ENCODE data around the gene HYAL3.
A peak's percentile ranks its signal among the peaks of the same experiment; 100 is the strongest.

GRCh38 chr3:50292159-50293078, 6.8 kb downstream of the HYAL3 start, which contains the start of gene IFRD2:
- TF ChIP-seq, protein P1, sequence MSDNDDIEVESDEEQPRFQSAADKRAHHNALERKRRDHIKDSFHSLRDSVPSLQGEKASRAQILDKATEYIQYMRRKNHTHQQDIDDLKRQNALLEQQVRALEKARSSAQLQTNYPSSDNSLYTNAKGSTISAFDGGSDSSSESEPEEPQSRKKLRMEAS (IDR thresholded peaks at IDR 0.05) = no peak
- TF ChIP-seq CTCF (IDR thresholded peaks at IDR 0.05 in 2 of 3, conservative IDR thresholded peaks at IDR 0.05 in 1 of 3; ENCODE audit: borderline replicate concordance in 1 of 3, insufficient read depth in 1 of 3, low read depth in 2 of 3, low read length in 2 of 3) (no peak), POLR2A (IDR thresholded peaks at IDR 0.05; ENCODE audit: borderline replicate concordance, extremely low read depth, insufficient read depth, insufficient read length) (peak; percentile 56), POLR2AphosphoS5 (IDR thresholded peaks at IDR 0.05; ENCODE audit: low read depth, low read length) (peak; percentile 87; the same call in 1 of the 2 replicates), EZH2 (IDR thresholded peaks at IDR 0.05) (no peak), SRF (IDR thresholded peaks at IDR 0.05; ENCODE audit: low read depth) (no peak), TCF7L2 (IDR thresholded peaks at IDR 0.05; ENCODE audit: borderline replicate concordance, extremely low read depth, insufficient read depth, insufficient read length) (no peak), REST (IDR thresholded peaks at IDR 0.05; ENCODE audit: low read depth) (no peak), EGR1 (IDR thresholded peaks at IDR 0.05; ENCODE audit: low read depth) (no peak), SIN3A (IDR thresholded peaks at IDR 0.05; ENCODE audit: low read depth) (no peak), RAD21 (IDR thresholded peaks at IDR 0.05; ENCODE audit: low read depth) (no peak)
- TF ChIP-seq, protein P2, sequence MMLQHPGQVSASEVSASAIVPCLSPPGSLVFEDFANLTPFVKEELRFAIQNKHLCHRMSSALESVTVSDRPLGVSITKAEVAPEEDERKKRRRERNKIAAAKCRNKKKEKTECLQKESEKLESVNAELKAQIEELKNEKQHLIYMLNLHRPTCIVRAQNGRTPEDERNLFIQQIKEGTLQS (IDR thresholded peaks at IDR 0.05) = no peak

All from HCT116 (cell line).